SK-N-SH treated with all-trans-retinoic acid at 6 μM for 48 hours (cell line): ENCODE measurements around the gene CPSF3.

Source experiments
- BACH2 ChIP-seq: fragments of 250-450 bp; sonication (Bioruptor Pico); IDR thresholded peaks from 2 replicates; pipeline ENCODE4 v1.9.0; 2021; ENCODE audit warnings: mild to moderate bottlenecking, borderline replicate concordance
- CSDC2 ChIP-seq: fragments of 250-450 bp; sonication (Bioruptor Pico); IDR thresholded peaks from 2 replicates; pipeline ENCODE4 v1.5.0; 2020; ENCODE audit warnings: mild to moderate bottlenecking, moderate library complexity
- ISL1 ChIP-seq: fragments of 250-450 bp; sonication (Bioruptor Pico); IDR thresholded peaks from 2 replicates; pipeline ENCODE4 v2.1.2; 2022; ENCODE audit warnings: mild to moderate bottlenecking, moderate library complexity
- PATZ1 ChIP-seq: fragments of 250-450 bp; sonication (Bioruptor Pico); IDR thresholded peaks from 2 replicates; pipeline ENCODE4 v1.8.0; 2020; ENCODE audit warnings: mild to moderate bottlenecking, moderate library complexity, borderline replicate concordance
- PPARA ChIP-seq: fragments of 250-450 bp; sonication (Bioruptor Pico); IDR thresholded peaks from 2 replicates; pipeline ENCODE4 v1.5.0; 2020; ENCODE audit warnings: mild to moderate bottlenecking, borderline replicate concordance
- RARB ChIP-seq: fragments of 250-450 bp; sonication (Bioruptor Pico); IDR thresholded peaks from 2 replicates; pipeline ENCODE4 v1.8.0; 2021; ENCODE audit warnings: mild to moderate bottlenecking, moderate library complexity
- SNAI2 ChIP-seq: fragments of 250-450 bp; sonication (Bioruptor Pico); IDR thresholded peaks from 2 replicates; pipeline ENCODE4 v1.5.0; 2020; ENCODE audit warnings: mild to moderate bottlenecking, moderate library complexity
- TCF4 ChIP-seq: fragments of 250-450 bp; sonication (Bioruptor Pico); IDR thresholded peaks from 2 replicates; pipeline ENCODE4 v1.8.0; 2021; ENCODE audit warnings: mild to moderate bottlenecking, moderate library complexity, borderline replicate concordance
- TOX ChIP-seq: fragments of 250-450 bp; sonication (Bioruptor Pico); IDR thresholded peaks from 2 replicates; pipeline ENCODE4 v1.8.0; 2021; ENCODE audit warnings: mild to moderate bottlenecking, moderate library complexity, borderline replicate concordance
- ZFP30 ChIP-seq: fragments of 450-650 bp; formaldehyde crosslinking; IDR thresholded peaks from 2 replicates; pipeline ENCODE4 v1.5.0; 2022; ENCODE audit warnings: mild to moderate bottlenecking, moderate library complexity
- ZNF70 ChIP-seq: fragments of 450-650 bp; formaldehyde crosslinking; IDR thresholded peaks from 2 replicates; pipeline ENCODE4 v1.5.0; 2020; ENCODE audit warnings: mild to moderate bottlenecking, moderate library complexity

- TF ChIP-seq ZFP30 (CRISPR knock-in tag) (no peak), SNAI2 (CRISPR knock-in tag) (no peak), TCF4 (CRISPR knock-in tag) (no peak), PPARA (no peak), PATZ1 (CRISPR knock-in tag) (no peak), CSDC2 (no peak), ISL1 (CRISPR knock-in tag) (peak; percentile 71; the same call in 1 of the 2 replicates), BACH2 (CRISPR knock-in tag) (no peak), RARB (no peak), ZNF70 (no peak), TOX (CRISPR knock-in tag) (no peak)
These were observed 37.6 kb upstream of the CPSF3 start for GRCh38 chr2:9385841-9386240.
